GM19455 (cell line): ENCODE measurements around the gene EFNB3.

Experiments
- ATAC-seq: cut with Tn5 transposase; IDR thresholded peaks from one replicate; pipeline ENCODE4 v1.9.1; 2021; ENCODE audit not compliant: unreplicated experiment

Gene EFNB3, protein sequence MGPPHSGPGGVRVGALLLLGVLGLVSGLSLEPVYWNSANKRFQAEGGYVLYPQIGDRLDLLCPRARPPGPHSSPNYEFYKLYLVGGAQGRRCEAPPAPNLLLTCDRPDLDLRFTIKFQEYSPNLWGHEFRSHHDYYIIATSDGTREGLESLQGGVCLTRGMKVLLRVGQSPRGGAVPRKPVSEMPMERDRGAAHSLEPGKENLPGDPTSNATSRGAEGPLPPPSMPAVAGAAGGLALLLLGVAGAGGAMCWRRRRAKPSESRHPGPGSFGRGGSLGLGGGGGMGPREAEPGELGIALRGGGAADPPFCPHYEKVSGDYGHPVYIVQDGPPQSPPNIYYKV

DNA sequence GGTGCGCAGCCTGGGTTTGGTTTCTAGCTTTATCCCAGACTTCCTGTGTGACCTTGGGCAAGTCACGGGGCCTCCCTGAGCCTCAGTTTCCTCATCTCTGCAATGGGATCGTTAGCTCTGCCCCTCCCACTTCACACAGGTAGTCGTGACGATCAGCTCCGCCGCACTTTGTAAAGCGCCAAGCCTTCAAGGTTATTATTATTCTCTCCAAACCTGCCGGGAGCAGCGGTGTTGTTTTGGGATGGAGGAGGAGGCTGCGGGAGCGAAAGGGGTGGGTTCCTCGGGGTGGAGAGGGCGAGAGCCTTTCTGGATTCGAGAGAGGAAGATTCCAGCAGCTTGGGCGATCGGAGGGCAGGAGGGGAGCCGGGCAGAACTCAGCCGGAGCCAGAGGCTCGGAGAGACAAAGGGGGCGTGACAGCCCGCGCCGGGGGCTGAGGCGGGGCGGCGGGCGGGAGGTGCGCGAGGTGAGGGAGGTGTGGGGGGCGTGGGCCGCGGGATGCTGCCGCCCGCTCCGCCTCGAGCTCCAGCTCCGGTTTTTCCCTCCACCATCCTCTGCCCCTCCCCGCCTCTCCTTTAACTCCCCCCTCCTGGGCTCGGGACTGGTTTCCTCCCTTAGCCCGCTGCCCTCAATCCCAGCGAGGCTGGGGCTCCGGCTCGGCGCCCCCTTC, at the start of gene EFNB3:
Gene EFNB3, plus strand, starts transcription at position 602 of the 668 bp plus-strand sequence. CDS start 397 bp downstream, outside the sequence.
- ATAC-seq, result no peak

DNA sequence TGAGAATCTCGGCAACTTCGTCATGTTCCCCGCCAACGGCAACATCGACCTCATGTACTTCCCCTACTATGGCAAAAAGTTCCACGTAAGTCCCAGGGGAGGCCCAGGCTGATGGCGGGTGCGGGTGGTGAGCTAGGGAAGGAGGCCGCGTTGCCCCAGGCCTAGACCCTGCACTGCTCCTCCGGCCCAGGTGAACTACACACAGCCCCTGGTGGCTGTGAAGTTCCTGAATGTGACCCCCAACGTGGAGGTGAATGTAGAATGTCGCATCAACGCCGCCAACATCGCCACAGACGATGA, 49.5 kb upstream of the EFNB3 start:
- no peak for ATAC-seq

DNA sequence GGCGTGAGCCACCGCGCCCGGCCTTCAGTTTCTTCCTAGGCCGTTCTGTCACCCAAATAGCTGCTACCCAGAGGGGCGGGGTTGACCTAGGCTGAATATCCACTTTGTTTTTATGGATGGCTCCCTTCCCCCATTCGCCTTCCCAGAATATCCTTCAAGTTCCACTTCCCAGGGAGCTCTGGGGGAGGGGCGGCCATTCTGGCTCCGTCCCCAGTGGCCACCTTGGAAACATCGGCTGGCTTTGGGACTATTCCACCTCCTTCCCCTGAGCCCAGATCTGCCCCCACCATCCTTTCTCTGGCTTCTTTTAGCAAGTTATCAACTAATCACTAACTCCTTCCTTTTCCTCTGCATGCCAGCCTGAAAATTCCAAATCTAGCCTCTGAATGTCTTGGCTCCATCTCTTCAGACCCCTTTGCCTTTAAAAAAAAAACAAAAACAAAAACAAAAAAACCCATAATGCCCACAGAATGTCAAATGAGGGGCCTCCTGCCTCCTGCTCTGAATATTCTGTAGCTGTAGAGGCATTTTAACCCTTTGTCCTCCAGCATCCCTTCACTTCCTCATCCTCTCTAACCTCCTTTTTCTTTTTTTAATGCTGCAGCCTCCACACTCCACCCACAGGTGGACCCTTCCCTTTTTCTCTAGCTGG, 47.9 kb upstream of the EFNB3 start:
- no peak for ATAC-seq

DNA sequence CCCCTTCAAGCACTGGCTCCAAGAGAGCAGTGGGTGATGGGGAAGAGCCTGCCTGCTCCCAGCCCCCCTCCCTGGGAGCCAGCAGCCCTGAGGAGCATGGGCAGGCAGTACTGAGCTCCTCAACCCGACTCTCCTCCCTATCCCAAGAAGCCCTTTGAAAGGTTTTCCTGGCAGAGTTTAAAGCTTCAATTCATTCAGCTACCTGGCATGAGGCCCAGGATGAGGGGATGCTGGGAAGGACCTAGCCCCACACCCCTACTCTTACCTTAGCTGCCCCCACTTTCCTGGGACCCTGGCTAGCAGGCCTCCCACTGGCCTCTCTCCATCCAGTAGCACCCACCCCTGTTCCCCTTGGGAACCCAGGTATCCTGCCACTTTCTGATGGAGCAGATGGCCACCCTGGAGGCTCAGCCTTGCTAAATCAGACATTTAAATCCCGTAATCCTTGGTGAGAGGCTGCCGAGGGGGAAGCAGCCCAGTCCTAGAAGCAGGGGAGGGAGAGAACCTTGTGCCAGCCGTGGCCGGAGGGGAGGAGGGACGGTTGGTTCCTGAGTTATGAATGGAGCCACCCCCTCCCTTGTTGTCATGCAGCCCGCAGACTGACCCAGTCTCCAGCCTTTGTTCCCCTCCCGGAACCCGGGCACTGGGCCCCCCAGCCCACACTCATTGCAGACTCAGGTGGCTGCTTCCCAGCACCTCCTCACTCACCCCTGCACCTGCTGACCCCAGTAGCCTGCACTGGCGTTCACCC, 37.2 kb upstream of the EFNB3 start:
- ATAC-seq, result no peak

DNA sequence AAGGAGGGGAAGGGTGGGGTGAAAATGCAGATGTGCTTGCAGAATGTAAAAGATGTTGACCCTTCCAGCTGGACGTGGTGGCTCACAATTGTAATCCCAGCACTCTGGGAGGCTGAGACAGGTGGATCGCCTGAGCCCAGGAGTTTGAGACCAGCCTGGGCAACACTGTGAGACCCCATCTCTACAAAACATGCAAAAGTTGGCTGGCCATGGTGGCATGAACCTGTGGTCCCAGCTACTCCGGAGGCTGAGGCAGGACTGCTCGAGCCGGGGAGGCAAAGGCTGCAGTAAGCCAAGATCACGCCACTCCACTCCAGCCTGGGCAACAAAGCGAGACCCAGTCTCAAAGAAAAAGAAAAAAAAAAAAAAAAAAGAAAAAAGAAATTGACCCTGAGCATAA, 36.5 kb upstream of the EFNB3 start:
- ATAC-seq, result no peak

DNA sequence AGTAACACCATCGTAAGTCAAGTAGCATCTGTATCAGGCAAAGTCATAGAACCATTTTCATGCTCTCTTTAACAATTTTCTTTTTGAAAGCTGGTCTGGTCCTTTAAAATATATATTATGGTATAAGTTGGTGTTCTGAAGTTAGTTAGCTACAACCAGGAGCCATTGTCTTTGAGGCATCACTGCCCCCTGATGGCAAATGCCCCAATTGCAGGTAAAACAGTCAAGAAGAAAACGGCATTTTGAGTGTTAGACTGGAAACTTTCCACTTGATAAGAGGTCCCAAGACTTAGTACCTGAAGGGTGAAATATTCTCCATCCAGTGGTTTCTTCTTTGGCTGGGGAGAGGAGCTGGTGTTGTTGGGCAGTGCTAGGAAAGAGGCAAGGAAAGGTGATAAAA, 31.8 kb upstream of the EFNB3 start:
- ATAC-seq, result no peak

DNA sequence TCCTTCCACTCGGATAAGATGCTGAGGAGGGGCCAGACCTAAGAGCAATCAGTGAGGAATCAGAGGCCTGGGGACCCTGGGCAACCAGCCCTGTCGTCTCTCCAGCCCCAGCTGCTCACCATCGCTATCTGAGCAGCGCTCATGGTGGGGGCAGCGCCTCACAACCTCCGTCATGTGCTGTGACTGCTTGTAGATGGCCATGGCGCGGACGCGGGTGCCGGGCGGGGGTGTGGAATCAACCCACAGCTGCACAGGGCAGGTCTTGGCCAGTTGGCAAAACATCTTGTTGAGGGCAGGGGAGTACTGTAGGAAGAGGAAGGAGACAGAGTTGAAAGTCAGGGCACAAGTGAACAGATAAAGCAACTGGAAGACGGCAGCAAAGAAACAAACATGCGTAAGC, 30.1 kb upstream of the EFNB3 start:
- no peak for ATAC-seq

DNA sequence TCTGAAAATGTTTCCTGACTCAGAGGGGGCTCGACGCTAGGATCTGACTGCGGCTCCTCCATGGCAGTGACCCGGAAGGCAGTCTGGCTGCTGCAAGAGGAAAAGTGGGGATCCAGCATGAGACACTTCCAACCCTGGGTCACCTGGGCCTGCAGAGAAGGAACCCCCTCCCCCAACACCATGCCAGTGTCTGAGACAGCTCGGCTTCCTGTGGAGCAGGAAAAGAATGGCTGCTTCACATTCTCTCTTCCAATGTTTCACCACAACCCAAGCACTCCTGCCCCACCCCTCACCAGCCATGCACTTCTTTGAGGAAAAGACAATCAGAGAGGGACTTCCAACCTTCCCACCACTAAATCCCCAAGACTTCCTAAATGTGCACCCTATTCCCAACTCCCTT, 28.5 kb upstream of the EFNB3 start:
- ATAC-seq, result no peak

DNA sequence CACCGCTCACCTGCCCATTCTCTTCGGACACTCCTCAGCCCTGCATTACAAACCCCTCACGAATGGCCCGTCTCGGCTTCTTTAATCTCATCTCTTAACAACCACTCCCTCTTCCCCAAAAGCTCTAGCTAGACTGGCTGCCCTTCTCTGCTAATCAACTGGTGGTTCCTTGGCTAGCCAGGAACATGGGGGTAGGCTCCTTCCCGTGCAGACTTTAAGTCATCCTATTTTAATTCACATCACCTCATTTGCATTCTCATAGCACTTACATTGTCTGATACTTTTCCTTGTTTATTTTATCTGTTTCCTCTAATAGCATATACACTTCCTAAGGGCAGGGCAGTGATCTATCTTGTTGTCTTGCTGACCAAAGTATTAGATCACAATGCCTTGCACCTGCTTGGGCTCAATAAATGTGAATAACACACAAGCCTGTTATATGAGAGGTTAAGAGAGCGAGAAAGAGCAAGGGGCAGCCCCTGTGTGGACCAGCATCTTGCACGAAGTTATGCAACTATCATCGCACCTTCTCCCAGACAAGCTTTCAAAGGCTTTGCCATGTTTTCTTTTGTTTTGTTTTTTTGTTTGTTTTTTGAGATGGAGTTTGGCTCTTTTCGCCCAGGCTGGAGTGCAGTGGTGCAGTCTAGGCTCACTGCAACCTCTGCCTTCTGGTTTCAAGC, 27.5 kb upstream of the EFNB3 start:
- ATAC-seq, result no peak

DNA sequence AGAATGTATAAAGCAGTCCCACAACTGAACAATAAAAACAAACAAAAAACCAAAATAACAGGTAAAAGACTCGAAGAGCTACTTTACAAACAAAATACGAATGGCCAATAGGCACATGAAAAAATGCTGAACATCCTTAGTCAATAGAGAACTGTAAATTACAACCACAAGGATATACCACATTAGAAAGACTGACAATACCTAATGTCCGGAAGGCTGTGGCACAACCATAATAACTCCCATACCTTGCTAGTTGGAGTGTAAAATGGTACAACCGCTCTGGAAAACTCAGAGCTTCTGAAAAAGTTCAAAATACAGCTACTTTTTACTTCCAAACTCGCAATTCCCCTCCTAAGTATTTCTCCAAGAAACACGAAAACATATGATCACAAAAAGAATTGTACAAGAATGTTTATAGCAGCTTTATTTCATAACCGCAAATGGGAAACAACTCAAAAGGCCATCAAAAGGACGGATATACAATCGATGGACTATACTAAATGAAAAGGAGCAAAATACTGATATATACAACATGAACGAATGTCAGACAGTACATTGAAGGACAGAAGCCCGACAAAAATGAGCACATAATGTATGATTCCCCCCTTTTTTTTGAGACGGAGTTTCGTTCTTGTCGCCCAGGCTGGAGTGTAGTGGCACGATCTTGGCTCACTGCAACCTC, 20.0 kb upstream of the EFNB3 start:
- ATAC-seq, result no peak

DNA sequence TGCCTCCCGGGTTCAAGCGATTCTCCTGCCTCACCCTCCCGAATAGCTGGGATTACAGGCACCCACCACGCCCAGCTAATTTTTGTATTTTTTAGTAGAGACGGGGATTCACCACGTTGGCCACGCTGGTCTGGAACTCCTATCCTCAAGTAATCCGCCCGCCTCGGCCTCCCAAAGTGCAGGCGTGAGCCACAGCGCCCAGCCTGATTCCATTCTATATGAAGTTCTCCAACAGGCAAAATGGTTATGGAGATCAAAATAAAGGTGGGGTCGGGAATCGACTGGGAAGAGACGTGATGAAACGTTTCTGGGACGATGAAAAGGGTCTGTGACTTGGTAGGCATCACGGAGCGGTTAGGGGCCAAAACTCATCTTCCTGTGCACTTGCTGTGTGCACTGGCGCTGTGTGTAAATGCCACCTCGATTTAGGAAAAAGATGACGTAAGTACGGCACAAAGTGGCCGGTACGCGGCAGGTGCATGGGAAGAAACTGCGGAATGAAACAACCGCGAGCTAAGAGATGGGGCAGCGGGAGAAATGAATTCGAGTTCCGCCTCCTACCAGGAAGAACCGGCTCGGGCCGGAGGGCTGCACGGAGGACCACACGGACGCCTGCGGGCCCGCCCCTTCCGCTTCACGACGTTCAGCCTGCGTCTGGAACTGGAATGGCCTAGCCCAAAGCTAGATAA, 19.3 kb upstream of the EFNB3 start:
- ATAC-seq, result peak; percentile 51

DNA sequence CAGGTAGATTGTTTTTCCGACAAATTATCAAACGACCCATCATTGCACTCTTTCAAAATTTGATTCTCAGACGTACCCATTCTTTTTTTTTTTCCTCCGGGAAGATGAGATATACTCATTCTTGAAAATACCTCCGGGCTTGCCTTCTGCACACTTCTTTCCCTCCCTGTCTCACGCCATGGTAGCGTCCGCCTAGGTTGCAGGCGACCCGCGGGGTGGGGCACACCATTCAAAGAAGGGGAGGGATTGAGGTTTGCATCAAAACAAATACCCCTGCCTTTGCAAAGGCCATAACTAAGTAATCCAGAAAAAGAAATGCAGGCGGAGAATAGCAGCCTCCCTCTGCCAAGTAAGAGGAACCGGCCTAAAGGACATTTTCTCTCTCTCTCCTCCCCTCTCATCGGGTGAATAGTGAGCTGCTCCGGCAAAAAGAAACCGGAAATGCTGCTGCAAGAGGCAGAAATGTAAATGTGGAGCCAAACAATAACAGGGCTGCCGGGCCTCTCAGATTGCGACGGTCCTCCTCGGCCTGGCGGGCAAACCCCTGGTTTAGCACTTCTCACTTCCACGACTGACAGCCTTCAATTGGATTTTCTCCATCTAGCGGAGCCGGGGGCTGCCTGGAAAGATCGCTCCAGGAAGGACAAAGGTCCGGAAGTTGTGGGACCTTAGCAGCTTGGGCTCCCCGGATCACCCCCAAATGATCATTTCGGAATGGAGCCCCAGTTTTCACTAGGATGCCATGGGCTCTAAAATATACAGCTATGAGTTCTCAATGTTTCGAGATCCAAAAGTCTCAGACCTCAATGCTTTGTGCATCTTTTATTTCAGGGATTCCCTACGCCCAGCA, 18.6 kb upstream of the EFNB3 start:
- peak; percentile 43 for ATAC-seq

DNA sequence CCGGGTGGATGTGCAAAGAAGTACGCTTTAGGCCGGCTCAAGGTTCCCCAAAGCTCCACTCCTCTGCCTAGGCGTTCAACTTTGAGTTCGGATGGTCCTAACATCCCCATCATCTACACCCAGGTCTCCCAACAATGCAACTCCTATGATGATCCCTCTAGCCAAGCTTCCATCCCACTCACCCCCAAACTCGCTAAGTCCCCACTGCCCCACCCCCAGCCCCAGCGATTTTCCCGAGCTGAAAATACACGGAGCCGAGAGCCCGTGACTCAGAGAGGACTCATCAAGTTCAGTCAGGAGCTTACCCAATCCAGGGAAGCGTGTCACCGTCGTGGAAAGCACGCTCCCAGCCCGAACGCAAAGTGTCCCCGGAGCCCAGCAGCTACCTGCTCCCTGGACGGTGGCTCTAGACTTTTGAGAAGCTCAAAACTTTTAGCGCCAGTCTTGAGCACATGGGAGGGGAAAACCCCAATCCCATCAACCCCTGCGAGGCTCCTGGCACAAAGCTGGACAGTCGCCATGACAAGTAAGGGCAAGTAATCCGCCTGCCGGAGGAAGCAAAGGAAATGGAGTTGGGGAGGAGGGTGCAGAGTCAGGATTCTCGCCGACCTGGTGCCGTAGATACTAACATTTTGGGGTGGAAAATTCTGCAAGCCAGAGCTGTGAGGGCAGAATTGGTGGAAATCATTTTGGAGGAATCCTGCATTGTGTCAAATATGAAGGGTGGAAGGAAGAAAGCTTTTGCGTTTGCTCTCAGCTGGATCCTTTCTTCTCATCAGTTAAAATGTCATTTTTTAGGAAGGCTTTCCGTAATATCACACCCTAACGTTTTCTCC, 17.7 kb upstream of the EFNB3 start, which contains the start of gene TP53:
Gene TP53, minus strand, starts transcription at position 419 of the 836 bp plus-strand sequence. CDS start 10,896 bp downstream, outside the sequence.
- no peak for ATAC-seq

DNA sequence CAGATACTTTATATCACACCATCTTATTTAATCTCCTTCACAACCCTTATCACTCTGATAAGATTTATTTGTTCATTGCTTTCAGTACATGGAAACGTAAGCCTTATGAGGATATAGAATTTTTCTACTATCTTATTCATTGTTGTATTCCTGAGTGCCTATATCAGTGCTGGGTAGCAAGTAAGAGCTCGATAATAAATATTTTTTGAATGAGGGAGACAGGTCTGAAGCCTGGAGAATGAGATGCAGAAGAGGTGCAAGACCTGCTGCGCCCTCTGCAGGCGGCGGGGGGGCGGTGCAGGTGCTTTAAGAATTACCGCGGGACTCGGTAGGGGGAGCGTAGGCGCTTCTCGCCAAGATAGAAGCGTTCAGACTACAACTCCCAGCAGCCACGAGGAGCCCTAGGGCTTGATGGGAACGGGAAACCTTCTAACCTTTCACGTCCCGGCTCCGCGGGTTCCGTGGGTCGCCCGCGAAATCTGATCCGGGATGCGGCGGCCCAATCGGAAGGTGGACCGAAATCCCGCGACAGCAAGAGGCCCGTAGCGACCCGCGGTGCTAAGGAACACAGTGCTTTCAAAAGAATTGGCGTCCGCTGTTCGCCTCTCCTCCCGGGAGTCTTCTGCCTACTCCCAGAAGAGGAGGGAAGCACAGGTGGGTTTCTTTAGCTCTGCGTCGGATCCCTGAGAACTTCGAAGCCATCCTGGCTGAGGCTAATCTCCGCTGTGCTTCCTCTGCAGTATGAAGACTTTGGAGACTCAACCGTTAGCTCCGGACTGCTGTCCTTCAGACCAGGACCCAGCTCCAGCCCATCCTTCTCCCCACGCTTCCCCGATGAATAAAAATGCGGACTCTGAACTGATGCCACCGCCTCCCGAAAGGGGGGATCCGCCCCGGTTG, 16.8 kb upstream of the EFNB3 start, which contains the start of gene WRAP53:
Gene WRAP53, plus strand, starts transcription at position 570 of the 900 bp plus-strand sequence. Its CDS starts 172 bp downstream, at position 742.
- ATAC-seq, result peak; percentile 66

DNA sequence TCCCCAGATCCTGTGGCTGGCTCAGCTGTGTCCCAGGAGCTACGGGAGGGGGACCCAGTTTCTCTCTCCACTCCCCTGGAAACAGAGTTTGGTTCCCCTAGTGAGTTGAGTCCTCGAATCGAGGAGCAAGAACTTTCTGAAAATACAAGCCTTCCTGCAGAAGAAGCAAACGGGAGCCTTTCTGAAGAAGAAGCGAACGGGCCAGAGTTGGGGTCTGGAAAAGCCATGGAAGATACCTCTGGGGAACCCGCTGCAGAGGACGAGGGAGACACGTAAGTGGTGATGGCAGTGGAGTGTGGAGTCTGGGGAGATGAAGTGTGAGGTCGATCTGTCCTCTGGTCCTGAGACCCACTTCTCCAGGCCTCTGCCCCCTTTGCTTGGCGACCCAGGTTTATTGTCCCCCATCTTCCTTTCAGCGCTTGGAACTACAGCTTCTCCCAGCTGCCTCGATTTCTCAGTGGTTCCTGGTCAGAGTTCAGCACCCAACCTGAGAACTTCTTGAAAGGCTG, 16.1 kb upstream of the EFNB3 start:
- no peak for ATAC-seq

DNA sequence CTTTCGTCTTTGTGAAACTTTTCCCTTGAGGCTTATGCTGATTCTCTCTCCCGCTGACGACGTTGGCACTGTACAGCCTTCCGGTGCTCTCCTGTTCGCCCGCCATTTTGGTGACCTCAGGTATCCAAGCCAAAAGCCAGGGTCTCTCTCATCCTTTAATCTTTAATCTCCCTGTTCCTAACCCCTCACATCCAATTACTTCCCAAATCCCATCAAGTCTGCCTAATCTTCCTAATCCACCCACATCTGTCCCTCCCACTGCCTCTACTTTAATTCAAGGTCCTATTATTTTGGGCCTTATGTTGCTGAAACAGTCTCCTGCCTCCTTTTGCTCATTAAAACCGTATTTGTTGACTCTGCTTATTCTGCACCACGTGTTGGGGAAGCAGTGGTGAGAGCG, 9.4 kb upstream of the EFNB3 start:
- no peak for ATAC-seq
